ENCODE measurements around the gene OLFML3. TPM values are rescaled to one million over a fixed set of nuclear protein-coding genes. Genes with fewer than 3 reads are reported as not detected.

OLFML3 gene
- 10 to 100 TPM in 3 of 4 donors, 1 to 10 TPM in 1; 8.3 to 21.0 (median 18.0) TPM for total RNA-seq

GRCh38 chr1:113978863-113979702 lies at the start of gene OLFML3:
OLFML3 (plus strand) TSS chr1:113979474; CDS start chr1:113979517, 43 bp downstream.
- no peaks in the 10 kb centered on the region for H3K27me3 ChIP-seq
- peak within 1 kb of the TSS; percentile 75 for H3K27ac ChIP-seq
- peaks cover 9% of the 10 kb centered on the region for H3K36me3 ChIP-seq
- peaks cover 53% of the 10 kb centered on the region for H3K4me1 ChIP-seq
- H3K4me3 ChIP-seq: peak within 1 kb of the TSS; percentile 42
- no peak for TF ChIP-seq POLR2A (IDR thresholded peaks at IDR 0.05)
- TF ChIP-seq CTCF (IDR thresholded peaks at IDR 0.05): peak; percentile 52 to 59
- 20% methylated on average over 12 of the region's 13 CpGs for WGBS
- no peaks in the 10 kb centered on the region for H3K9me3 ChIP-seq
- DNase-seq (ENCODE audit: low spot score in 2 of 2): peak; percentile 87 to 91

GRCh38 chr1:113929750-113930498 lies 49.4 kb upstream of the OLFML3 start:
- TF ChIP-seq CTCF (IDR thresholded peaks at IDR 0.05): no peak
- TF ChIP-seq POLR2AphosphoS5 (IDR thresholded peaks at IDR 0.05): no peak
- TF ChIP-seq POLR2A (IDR thresholded peaks at IDR 0.05): peak; percentile 8 to 37
- peak; percentile 82 to 84 for DNase-seq (ENCODE audit: low spot score in 2 of 2)
- WGBS: 0% methylated on average over 8 of the region's 64 CpGs
- Histone ChIP-seq H3K4me1 (peaks cover 46% of the 10 kb centered on the region), H3K4me3 (peak overlapping the region; percentile 96), H3K9me3 (no peaks in the 10 kb centered on the region), H3K36me3 (no peaks in the 10 kb centered on the region), H3K27ac (peak overlapping the region; percentile 96), H3K27me3 (no peaks in the 10 kb centered on the region)

GRCh38 chr1:113930499-113931161 lies 48.6 kb upstream of the OLFML3 start:
- H3K9me3 ChIP-seq: no peaks in the 10 kb centered on the region
- no peaks in the 10 kb centered on the region for H3K27me3 ChIP-seq
- H3K36me3 ChIP-seq: no peaks in the 10 kb centered on the region
- no peak for DNase-seq (ENCODE audit: low spot score in 2 of 2)
- no peak for TF ChIP-seq POLR2A (IDR thresholded peaks at IDR 0.05)
- TF ChIP-seq CTCF (IDR thresholded peaks at IDR 0.05): no peak
- no peak for TF ChIP-seq EP300 (IDR thresholded peaks at IDR 0.05)
- TF ChIP-seq POLR2AphosphoS5 (IDR thresholded peaks at IDR 0.05): no peak
- WGBS: 2% methylated on average over 8 of the region's 8 CpGs
- H3K4me1 ChIP-seq: peaks cover 48% of the 10 kb centered on the region
- peak overlapping the region; percentile 96 for H3K27ac ChIP-seq
- H3K4me3 ChIP-seq: peak overlapping the region; percentile 96

- peak overlapping the region; percentile 10 for H3K27ac ChIP-seq
- no peak for DNase-seq (ENCODE audit: low spot score in 2 of 2)
- TF ChIP-seq EP300 (IDR thresholded peaks at IDR 0.05): no peak
- no peak for TF ChIP-seq CTCF (IDR thresholded peaks at IDR 0.05)
- no peak for TF ChIP-seq POLR2A (IDR thresholded peaks at IDR 0.05)
- TF ChIP-seq POLR2AphosphoS5 (IDR thresholded peaks at IDR 0.05): no peak
- H3K36me3 ChIP-seq: no peaks in the 10 kb centered on the region
- WGBS: 21% methylated on average over 3 of the region's 3 CpGs
- peaks cover 53% of the 10 kb centered on the region for H3K4me1 ChIP-seq
- no peaks in the 10 kb centered on the region for H3K9me3 ChIP-seq
- no peaks in the 10 kb centered on the region for H3K27me3 ChIP-seq
- peak overlapping the region; percentile 96 for H3K4me3 ChIP-seq
These were observed 47.8 kb upstream of the OLFML3 start for GRCh38 chr1:113931451-113931851.

Data from suprapubic skin (tissue), 4 donors.